HG02852 (cell line): Measurements from ENCODE around the gene CCT6B.
"Not testable (repeated sequence)": the region's sequence is repeated elsewhere in the genome, so short reads cannot be mapped to it uniquely, and the experiment has no call there.

Experiments used
- ATAC-seq: cut with Tn5 transposase; IDR thresholded peaks from one replicate; pipeline ENCODE4 v1.9.1; 2021; ENCODE audit warnings: mild to moderate bottlenecking, moderate library complexity; ENCODE audit not compliant: unreplicated experiment

Gene CCT6B

GRCh38 chr17:34980681-34981537, 19.6 kb upstream of the CCT6B start:
- ATAC-seq: peak; percentile 78

- ATAC-seq: peak; percentile 84
Measured at GRCh38 chr17:34980353-34980680, 19.1 kb upstream of the CCT6B start, which contains the start of gene LIG3. Gene LIG3, plus strand, starts transcription at chr17:34980512. Its CDS starts 2,494 bp downstream, at chr17:34983006.

- ATAC-seq: no peak
Measured at GRCh38 chr17:34979650-34980352, 18.5 kb upstream of the CCT6B start.

GRCh38 chr17:34979153-34979552, 17.9 kb upstream of the CCT6B start:
- no peak for ATAC-seq

- no peak for ATAC-seq
Measured at GRCh38 chr17:34974794-34975785, 13.8 kb upstream of the CCT6B start.

GRCh38 chr17:34974179-34974578, 12.9 kb upstream of the CCT6B start:
- no peak for ATAC-seq

GRCh38 chr17:34958438-34958837, 2.8 kb downstream of the CCT6B start:
- ATAC-seq: no peak

- not testable (repeated sequence) for ATAC-seq
Measured at GRCh38 chr17:34950780-34951179, 10.5 kb downstream of the CCT6B start.

GRCh38 chr17:34930283-34930682, 31.0 kb downstream of the CCT6B start:
- ATAC-seq: no peak

- ATAC-seq: no peak
Measured at GRCh38 chr17:34926661-34927060, 34.6 kb downstream of the CCT6B start.

- no peak for ATAC-seq
Measured at GRCh38 chr17:34920676-34921075, 40.6 kb downstream of the CCT6B start.

- ATAC-seq: no peak
Measured at GRCh38 chr17:34917381-34917780, 43.9 kb downstream of the CCT6B start.

- no peak for ATAC-seq
Measured at GRCh38 chr17:34916120-34916519, 45.1 kb downstream of the CCT6B start.

- no peak for ATAC-seq
Measured at GRCh38 chr17:34913001-34913400, 48.3 kb downstream of the CCT6B start.

GRCh38 chr17:34909040-34909439, 52.2 kb downstream of the CCT6B start:
- ATAC-seq: no peak

GRCh38 chr17:34902831-34903547, 58.3 kb downstream of the CCT6B start:
- no peak for ATAC-seq

GRCh38 chr17:34899643-34900291, 61.5 kb downstream of the CCT6B start:
- no peak for ATAC-seq

GRCh38 chr17:34895383-34895782, 65.9 kb downstream of the CCT6B start:
- no peak for ATAC-seq

- no peak for ATAC-seq
Measured at GRCh38 chr17:34894964-34895363, 66.3 kb downstream of the CCT6B start.
